HG03066 (cell line): ENCODE measurements around the gene SPRTN.

ENCODE experiments used
- ATAC-seq: cut with Tn5 transposase; IDR thresholded peaks from one replicate; pipeline ENCODE4 v1.9.1; 2021; ENCODE audit warnings: low read depth; ENCODE audit not compliant: unreplicated experiment

SPRTN gene

DNA sequence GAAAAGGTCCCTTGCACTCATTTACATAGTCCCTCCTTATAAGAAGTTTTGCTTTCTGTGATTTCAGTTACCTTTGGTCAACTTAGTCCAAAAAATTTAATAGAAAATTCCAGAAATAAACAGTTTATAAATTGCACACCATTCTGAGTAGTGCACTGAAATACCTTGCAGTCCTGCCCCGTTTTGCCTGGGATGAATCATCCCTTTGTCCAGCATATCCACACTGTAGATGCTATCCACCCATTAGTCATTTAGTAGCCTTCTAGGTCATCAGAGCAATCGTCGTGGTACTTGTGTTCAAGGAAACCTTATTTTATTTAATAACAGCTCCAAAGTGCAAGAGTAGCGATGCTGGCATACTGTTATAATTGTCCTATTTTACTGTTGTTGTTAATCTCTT lies 38.0 kb downstream of the SPRTN start:
- no peak for ATAC-seq

GRCh38 chr1:231376875-231377549 lies 38.9 kb downstream of the SPRTN start:
- ATAC-seq: no peak

DNA sequence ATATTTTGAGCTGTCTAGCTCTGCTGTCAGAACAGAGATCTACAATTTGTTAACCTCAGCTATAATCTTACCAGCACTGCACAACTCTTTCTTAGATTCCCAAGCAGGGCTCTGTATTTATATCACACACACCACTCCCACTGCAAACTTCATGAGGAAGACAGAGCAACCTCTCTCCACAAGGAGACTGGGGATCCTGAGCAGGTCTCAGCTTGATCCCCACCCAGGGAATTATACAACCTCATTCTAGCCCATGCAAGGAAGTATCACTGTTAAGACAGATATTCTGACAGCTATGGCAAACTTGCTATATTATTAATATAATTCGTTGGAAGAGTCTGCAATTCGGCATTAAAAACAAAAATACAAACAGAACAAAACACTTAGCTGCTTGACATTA lies 43.6 kb downstream of the SPRTN start:
- no peak for ATAC-seq

GRCh38 chr1:231382426-231382825 lies 44.3 kb downstream of the SPRTN start:
- no peak for ATAC-seq

- ATAC-seq: no peak
These were observed 45.2 kb downstream of the SPRTN start for GRCh38 chr1:231383159-231383860.

DNA sequence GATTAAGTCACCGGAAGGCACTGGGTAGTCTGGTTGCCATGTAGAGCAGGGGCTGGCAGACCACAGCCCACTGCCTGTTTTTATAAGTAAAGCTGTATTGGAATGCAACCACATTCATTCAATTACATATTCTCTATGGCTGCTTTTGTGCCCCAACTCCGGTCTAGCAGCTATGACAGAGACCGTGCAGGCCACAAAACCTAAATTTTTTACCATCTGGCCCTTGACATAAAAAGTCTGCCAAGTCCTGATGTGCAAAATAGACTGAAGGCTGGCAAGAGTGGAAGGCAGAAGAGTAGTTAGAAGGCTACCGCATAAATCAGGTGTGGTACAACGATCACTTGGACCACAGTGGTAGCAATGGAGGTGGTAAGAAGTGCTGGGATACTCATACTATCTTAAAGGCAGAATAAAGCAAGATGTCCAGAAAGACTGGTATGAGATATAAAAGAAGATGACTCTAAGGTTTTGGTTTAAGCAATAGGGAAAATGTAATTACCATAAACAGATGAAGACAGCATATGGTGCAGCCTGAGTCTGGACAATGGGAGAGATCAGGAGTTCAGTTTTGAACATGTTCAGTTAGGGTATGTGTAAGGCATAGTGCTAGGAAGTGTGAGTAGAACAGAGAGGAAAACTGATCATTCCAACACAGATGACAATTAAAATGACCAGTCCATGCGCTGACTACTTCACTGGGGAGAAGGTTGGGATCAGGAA lies 46.8 kb downstream of the SPRTN start:
- ATAC-seq: no peak

DNA sequence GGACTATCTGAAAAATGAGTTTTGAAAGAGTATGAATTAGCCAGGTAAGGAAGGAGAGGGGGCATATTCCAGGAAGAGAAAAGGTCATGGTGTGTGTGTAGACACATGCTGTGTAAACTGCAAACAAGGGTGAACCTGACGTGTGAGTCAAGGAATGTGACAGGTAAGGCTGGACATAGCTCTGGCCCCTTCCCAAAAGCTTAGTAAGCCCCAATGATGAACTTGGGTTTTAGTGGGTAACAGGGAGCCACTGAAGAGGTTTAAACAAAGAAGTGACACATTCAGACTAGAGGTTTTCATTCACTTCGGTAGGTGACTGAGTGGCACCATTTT lies 47.3 kb downstream of the SPRTN start:
- ATAC-seq: no peak

DNA sequence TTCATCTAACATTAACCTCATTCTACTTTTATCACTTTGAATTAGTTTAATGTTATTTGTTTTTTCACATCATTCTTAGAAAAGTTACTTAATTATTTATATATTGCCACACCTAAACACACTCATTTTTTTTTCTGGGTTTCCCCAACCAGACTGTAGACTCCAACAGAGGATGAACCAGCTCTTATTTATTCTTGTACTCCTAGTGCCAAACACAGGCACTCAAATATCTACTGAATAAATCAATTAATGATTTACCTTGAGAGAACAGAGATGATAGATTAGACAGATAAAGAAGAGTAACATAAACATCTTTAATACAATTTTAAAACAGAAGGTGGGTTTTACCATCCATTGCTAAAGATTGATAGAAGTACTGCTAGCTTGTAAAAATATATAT lies 48.4 kb downstream of the SPRTN start:
- no peak for ATAC-seq

DNA sequence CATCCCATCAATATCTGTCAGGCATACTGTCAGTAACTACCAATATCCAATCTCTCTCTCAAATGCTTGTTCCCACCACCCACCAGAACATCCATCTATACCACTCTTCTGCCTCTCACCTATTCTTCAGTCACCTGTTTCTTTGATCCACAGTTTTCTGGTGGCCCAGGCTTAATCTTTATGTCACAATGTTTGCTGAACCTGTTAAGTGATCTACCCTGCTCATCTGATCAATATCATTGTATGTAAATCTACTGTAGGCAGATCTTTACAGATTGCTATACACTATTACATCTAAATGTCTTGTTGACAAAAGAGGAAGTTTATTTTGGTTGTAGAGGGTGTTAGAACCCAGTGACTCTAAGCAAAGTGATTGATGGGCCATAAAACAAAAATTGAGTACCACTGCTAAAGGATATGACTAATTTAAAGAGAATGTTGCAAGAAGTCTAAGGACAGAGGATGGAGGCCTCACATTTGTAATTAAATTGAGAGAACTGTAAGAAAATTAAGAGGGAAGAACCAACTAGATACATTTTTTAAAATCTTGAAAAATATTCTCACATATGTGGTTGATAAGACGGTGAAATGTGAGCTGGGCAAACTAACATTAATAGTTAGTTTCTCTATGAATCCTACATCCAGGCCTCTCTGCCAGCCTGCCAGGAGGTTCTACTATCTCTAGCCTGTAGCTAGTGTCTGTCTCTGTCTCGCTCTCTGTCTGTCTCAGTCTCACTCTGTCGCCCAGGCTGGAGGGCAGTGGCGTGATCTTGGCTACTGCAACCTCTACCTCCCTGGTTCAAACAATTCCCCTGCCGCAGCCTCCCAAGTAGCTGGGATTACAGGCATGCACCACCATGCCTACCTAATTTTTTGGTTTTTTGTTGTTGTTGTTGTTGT lies 49.9 kb downstream of the SPRTN start:
- no peak for ATAC-seq

DNA sequence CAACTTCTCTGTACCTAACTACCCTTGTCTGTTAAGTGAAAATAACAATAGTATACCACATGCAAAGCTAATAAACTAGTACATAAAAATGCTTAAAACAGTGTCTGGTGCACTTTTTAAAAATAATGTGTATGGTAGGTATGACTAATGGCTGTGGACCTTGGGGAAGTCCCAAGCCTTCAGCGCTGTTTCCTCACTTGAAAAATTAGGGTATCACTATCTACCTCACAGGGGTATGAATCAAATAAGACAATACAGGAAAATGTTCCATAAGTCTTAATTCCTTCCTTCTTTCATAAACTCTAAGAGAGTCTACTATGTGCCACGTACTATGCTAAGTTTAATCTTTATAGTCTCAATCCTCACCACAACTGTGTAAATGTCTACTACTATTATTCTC lies 52.0 kb downstream of the SPRTN start:
- no peak for ATAC-seq

GRCh38 chr1:231392389-231393131 lies 54.5 kb downstream of the SPRTN start:
- no peak for ATAC-seq

DNA sequence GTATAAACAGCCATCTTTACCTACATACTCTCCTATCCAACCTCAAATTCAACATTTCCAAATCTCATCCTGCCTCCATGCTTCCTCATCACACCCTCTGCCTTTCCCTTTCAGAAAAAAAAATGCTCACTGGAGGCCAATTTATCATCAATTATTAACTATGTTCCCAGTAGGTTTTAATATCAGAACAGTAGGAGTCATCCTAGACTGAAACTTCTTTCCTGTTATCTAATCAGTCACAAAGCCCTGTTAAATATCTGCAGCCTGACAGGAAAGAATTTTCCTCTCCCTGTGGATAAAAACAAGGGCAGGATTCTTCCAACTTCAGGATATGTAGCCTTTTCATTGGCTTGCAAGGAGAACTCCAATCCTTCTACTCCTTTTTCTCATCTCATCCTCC lies 55.6 kb downstream of the SPRTN start:
- ATAC-seq: no peak

DNA sequence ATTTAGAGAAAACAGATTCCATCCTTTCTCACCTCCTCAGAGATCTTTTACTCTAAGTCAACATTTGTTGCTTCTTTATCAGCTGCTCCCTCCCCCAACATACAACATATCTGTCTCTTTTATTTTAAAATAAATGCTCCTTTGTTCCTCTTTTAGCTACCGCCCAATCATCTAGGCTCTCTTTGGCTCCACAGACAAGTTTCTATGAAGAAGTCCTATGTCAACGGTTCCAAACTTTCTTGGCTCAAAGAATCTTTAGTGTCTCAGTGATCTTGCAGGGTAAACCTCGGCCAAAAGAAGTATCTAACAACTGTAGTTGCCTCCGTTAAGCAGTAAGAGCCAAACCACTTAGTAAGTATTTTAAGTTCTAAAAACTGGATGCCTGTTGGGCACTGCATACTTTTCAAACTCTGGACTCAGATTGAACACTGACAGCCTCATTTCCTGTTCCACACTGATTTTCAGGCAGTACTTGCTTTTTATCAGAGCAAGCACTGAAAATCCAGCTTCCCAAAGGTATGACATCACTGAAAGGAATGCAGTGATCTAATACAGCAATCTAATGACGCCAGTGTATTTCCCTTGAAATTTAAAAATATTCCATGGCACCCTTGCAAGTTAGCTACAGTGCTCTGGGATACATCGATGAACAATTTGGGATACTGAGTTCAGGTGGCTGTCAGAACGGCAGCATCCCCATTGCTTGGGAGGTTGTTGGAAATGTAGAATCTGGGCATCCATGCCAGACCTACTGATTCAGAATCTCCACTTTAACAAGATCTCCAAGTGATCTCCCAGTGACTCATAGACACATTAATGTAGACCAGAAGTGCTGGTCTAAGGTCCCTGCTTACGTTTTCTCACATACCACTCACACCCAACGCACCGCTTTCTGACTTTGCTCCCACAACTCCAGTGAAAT lies 57.2 kb downstream of the SPRTN start:
- ATAC-seq: no peak

GRCh38 chr1:231395998-231396390 lies 57.9 kb downstream of the SPRTN start:
- ATAC-seq: no peak

DNA sequence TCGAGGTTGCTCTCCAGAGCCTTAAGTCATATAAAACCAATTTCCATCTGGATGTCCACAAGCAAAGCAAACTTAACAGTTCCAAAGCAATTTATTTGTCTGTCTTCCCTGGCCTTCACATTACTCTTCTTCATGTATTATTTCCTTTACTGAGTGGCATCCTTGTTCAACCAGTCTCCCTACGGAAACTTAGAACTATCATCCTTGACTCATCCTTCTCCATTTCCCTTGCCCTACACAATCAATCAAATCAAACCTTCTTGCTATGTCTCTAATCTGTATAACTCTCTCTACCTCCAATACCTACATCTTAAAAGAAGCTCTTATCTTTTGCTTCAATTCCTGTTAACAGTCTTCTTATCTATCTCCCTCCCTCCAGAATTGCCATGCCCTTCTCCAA lies 58.5 kb downstream of the SPRTN start:
- no peak for ATAC-seq

DNA sequence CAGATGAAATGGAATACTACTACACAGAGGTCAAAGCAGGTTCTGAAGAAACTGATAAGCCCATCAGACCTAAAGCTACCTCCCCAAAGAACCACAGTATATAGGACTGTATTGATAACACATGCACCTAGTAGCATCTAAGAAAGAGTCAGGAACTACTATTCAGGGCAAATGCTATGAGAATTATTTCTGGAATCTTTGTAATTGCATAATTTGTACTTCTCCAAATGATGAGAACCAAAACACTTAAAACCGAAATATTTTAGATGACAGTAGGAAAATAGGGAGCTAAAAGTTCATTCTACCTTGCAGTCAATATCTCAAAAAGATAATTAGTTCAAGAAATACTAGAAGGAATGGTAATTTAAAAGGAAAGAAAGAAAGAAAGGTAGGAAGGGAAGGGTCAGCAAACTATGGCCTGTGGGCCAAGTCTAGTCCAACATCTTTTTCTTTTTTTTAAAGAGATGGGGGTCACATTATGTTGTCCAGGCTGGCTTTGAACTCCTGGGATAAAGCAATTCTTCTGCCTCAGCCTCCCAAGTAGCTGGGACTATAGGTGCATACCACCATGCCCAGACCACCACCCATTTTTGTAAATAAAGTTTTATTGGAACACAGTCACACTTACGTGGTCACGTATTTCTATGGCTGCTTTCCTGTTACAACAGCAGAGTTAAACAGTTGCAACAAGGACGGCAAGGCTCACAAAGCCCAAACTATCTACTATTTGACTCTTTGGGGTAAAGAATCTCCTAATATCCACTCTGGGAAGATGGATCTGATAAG lies 60.0 kb downstream of the SPRTN start:
- no peak for ATAC-seq

- no peak for ATAC-seq
These were observed 63.4 kb downstream of the SPRTN start for GRCh38 chr1:231401478-231401877.

DNA sequence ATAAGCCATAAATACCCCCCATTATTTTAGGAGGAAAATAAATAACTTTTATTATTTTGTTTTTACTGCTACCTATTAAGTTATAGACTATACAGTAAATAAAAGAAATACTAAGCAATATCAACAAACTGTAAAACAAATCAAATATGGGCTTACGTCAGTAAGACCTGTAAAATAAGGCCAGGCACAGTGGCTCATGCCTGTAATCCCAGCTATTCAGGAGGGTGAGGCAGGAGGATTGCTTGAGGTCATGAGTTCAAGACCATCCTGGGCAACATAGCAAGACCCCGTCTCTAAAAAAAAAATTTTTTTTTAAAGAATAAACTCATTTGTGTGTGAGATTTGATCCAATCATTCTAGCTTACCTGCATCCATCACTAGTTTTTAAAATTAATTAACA lies 66.2 kb downstream of the SPRTN start:
- no peak for ATAC-seq
